HPDE6-E6E7 (cell line): ENCODE measurements around the gene CDH4.

Experiments
- DNase-seq: peaks from one replicate; pipeline ENCODE4 v3.0.0; 2011; ENCODE audit warnings: missing footprints; ENCODE audit errors: extremely low spot score

Gene CDH4

GRCh38 chr20:61763740-61764400 is 511.8 kb downstream of the CDH4 start:
- no peak for DNase-seq

- no peak for DNase-seq
Measured at GRCh38 chr20:61764471-61765025, 512.5 kb downstream of the CDH4 start.

- DNase-seq = no peak
Measured at GRCh38 chr20:61765081-61765870, 513.2 kb downstream of the CDH4 start.

GRCh38 chr20:61765871-61766654 is 514.0 kb downstream of the CDH4 start:
- DNase-seq = no peak

GRCh38 chr20:61766921-61767610 is 515.0 kb downstream of the CDH4 start:
- DNase-seq = no peak

- DNase-seq = no peak
Measured at GRCh38 chr20:61767761-61768494, 515.9 kb downstream of the CDH4 start.

- no peak for DNase-seq
Measured at GRCh38 chr20:61768571-61769285, 516.7 kb downstream of the CDH4 start.

GRCh38 chr20:61769286-61769832 is 517.3 kb downstream of the CDH4 start:
- no peak for DNase-seq

- DNase-seq = no peak
Measured at GRCh38 chr20:61770113-61770585, 518.1 kb downstream of the CDH4 start.

GRCh38 chr20:61771805-61772350 is 519.8 kb downstream of the CDH4 start:
- no peak for DNase-seq

- DNase-seq = no peak
Measured at GRCh38 chr20:61772828-61773631, 521.0 kb downstream of the CDH4 start.

GRCh38 chr20:61773926-61774587 is 522.0 kb downstream of the CDH4 start:
- DNase-seq = no peak

GRCh38 chr20:61775423-61775822 is 523.4 kb downstream of the CDH4 start:
- DNase-seq = no peak

- DNase-seq = no peak
Measured at GRCh38 chr20:61776491-61777075, 524.5 kb downstream of the CDH4 start.

- no peak for DNase-seq
Measured at GRCh38 chr20:61777773-61778494, 525.9 kb downstream of the CDH4 start.

- DNase-seq = no peak
Measured at GRCh38 chr20:61778495-61778863, 526.4 kb downstream of the CDH4 start.
